SK-N-SH (cell line): Measurements from ENCODE around the gene PTPN4.

Experiments
- POLR2AphosphoS5 ChIP-seq: IDR thresholded peaks from 2 replicates; pipeline ENCODE4 v1.6.1; 2012; ENCODE audit warnings: low read depth, low read length
- TEAD4 ChIP-seq: IDR thresholded peaks from 2 replicates; pipeline ENCODE4 v1.4.0; 2012; ENCODE audit warnings: mild to moderate bottlenecking, borderline replicate concordance; ENCODE audit not compliant: insufficient read depth
- TF ChIP-seq, protein P1 (sequence below): fragments of 200-600 bp; sonication (generic); IDR thresholded peaks from 2 replicates; pipeline ENCODE4 v1.6.1; 2017; ENCODE audit warnings: antibody characterized with exemption, mild to moderate bottlenecking, moderate library complexity

DNA sequence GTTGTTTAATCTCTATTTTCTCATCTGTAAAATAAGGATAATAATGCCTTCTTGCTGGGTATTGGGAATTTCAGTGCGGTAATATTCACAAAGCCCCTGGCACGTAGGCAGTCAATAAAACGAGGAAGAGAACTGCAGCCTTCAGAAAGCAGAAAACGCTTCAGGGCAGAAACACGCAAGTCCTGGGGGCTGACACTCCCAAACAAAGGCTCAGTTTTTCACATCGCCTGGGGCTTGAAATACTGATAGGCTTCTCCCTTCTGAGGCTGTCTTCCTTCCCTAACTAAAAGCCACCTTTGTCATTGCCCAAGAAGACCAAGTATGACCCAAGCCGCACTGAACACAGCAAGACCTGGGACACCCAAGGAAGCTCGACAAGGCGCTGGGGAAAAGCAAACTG, 48.4 kb upstream of the PTPN4 start:
- TF ChIP-seq POLR2AphosphoS5, result no peak
- TF ChIP-seq, protein P1, sequence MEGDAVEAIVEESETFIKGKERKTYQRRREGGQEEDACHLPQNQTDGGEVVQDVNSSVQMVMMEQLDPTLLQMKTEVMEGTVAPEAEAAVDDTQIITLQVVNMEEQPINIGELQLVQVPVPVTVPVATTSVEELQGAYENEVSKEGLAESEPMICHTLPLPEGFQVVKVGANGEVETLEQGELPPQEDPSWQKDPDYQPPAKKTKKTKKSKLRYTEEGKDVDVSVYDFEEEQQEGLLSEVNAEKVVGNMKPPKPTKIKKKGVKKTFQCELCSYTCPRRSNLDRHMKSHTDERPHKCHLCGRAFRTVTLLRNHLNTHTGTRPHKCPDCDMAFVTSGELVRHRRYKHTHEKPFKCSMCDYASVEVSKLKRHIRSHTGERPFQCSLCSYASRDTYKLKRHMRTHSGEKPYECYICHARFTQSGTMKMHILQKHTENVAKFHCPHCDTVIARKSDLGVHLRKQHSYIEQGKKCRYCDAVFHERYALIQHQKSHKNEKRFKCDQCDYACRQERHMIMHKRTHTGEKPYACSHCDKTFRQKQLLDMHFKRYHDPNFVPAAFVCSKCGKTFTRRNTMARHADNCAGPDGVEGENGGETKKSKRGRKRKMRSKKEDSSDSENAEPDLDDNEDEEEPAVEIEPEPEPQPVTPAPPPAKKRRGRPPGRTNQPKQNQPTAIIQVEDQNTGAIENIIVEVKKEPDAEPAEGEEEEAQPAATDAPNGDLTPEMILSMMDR, result no peak
- no peak for TF ChIP-seq TEAD4
